22Rv1 (cell line): Measurements from ENCODE around the gene C16orf96.

ENCODE experiments used
- H3K27ac ChIP-seq: fragments of 450-650 bp; 2 replicates; pipeline ENCODE4 v1.5.1; 2017
- CTCF ChIP-seq: fragments of 450-650 bp; IDR thresholded peaks from 2 replicates; pipeline ENCODE4 v1.5.1; 2017; ENCODE audit warnings: mild to moderate bottlenecking
- ZFX ChIP-seq: fragments of 450-650 bp; IDR thresholded peaks from 2 replicates; pipeline ENCODE4 v1.6.1; 2017; ENCODE audit warnings: antibody characterized with exemption, borderline replicate concordance

C16orf96 gene

DNA sequence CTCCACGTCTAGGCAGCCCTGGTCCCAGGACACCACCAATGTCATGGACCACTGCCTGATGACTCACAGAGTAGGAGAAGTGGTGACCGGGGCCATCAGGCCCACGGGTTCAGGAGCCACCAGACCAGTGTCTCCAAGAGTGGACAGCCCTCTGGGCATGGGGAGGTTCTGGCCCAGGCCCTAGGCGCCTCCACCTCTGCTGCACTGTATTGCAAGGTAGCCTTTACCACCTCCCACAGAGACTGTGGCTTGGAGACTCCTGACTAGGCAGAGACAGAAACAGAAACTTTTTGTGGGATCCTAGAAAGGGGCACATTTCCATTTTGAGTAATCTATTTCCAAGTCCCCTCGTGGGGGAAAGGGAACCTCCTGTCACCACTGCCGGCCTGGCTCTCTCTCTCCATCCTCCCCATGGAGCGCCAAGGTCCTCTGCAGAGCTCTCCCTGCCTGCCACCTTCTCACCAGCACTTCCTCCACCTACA, 20.5 kb upstream of the C16orf96 start:
- no peak for TF ChIP-seq CTCF
- TF ChIP-seq ZFX, result no peak
- H3K27ac ChIP-seq, result no peak overlapping the region

DNA sequence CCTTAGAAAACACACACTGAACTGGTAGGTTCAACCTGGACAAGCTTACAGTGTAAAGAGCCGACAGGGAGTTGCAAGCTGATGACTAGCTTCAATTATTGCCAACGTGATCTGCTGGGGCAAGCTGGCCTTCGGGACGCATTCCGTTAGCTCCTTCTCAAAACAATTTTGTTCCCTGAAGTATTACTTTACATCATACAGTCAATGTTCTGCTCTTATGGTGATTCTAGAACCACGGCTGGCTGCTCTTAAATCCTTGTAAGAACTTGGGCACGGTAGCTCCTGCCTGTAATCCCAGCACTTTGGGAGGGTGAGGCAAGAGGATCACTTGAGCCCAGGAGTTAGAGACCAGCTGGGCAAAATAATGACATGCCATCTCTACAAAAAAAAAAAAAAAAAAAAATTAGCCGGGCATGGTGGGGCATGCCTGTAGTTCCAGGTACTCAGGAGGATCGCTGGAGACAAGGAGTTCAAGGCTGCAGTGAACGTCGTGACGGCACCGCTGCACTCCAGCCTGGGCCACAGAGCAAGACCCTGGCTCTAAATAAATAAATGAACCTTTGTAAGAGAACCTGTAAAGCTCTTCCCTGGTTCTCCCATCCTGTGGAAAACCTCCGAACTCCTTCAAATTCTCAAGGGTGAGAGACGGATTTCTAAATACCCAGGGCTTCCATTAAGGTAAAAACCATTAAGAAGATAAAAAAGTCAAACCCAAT, 19.6 kb upstream of the C16orf96 start:
- no peak for TF ChIP-seq CTCF
- TF ChIP-seq ZFX, result no peak
- H3K27ac ChIP-seq, result no peak overlapping the region

DNA sequence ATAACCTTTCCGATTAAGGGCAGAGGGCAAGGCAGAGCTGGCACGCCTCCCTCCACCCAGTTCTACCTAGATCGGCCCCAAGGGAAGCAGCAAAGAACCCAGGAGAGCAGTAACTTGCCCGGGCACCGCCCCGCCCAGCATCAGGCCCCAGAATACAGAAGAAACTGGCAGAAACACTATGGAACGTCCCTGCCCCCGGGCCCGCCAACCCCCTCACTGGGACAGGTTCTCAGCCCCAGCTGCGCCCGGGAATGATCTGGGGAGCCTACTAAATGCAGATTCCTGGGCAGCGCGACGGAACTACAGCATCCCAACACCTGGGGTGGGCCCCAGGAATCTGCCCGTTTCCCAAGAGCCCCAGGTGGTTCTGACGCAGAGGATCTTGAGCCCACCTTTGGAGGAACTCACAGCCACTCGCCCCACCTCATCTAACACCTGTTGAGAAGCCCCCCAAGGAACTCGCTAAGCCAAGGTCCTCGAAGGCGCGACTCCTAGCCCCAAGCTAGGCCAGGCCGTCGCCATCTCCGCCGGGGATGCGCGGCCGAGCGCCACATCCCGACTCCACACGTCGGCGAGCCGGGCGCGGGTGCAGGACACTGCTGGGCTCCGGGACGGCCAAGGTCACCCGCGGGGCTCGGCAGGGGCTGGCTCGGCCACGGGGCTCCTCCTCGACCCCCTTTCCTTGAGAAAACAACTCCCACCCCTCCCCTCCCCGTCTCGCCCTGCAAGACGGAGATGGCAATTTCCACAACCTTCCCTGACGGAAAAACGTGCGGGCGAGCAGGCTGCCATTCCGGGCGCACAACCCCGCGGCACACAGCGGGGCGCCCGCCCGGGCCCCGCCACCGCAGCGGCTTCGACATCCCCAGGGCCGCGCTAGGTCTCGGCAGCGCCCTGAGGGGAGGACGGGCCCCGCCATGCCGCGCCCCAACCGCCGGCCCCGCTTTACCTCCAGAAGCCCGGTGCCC, 18.5 kb upstream of the C16orf96 start:
- peak overlapping the region; percentile 62 for H3K27ac ChIP-seq
- TF ChIP-seq ZFX (no peak), CTCF (no peak)

- TF ChIP-seq ZFX, result no peak
- peak within 1 kb of the TSS; percentile 62 for H3K27ac ChIP-seq
These were observed 17.5 kb upstream of the C16orf96 start, which contains the start of gene CDIP1 for GRCh38 chr16:4538350-4539235. Gene CDIP1, minus strand, starts transcription at chr16:4538773. Its CDS starts 24,643 bp downstream, at chr16:4514130.

DNA sequence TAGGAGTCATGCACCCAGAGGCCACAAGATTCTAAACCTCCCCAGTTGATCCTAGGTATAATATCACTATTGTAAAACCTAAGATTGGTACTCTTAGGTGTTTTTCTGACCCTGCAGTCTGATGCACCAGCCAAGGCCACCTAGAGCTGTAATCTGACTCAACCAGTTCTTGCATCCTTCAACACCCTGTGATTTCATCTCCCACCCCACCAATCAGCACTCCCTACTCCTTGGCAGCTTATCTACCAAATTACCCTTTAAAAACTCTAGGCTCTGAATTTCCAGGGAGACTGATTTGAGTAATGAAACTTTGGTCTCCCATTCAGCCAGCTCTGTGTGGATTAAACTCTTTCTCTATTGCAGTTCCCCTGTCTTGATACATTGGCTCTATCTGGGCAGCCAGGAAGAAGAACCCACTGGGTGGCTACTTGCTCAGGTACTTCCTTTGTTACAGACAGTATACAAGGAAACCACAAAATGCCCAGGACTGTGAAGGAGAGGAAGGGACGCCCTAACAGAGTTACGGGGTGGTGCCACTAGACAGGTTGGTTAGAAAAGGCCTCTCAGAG, 16.3 kb upstream of the C16orf96 start:
- TF ChIP-seq ZFX (no peak), CTCF (no peak)
- H3K27ac ChIP-seq, result no peak overlapping the region

- TF ChIP-seq CTCF, result no peak
- no peak for TF ChIP-seq ZFX
- no peak overlapping the region for H3K27ac ChIP-seq
These were observed 11.7 kb upstream of the C16orf96 start for GRCh38 chr16:4544473-4544872.

DNA sequence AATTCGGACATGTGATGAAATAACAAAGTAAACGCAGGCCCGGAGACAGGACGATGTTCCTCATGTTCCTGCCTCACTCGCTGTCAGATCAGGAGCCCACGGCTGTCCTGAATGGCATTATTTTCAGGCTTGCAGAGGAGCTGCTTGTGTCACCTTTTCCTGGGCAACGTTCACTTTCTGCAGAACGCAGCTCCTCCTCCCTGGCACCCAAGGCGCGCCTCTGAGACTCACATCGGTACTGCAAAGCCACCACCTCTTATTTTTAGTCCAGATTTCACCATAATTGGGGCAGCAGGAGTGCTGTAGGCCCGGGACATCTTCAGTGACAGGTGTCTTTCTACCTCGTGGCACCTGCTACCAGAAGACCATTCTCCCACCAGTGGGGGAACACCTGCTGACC, 8.0 kb upstream of the C16orf96 start:
- no peak for TF ChIP-seq ZFX

More for the DNA sequence above, 8.0 kb upstream of the C16orf96 start:
- no peak overlapping the region for H3K27ac ChIP-seq
